PC-3 (cell line): ENCODE results near the gene CSNK2A1. TPM values are rescaled to one million over a fixed set of nuclear protein-coding genes. Genes with fewer than 3 reads are reported as not detected.

Experiments
- ATAC-seq: fragments of 200-7000 bp; cut with Tn5 transposase; 2 replicates; pipeline ENCODE4 v1.9.1; 2020; ENCODE audit warnings: mild to moderate bottlenecking, moderate library complexity
- BruUV-seq: library from RNA; stranded (reverse); fragments of 400-500 nt; replicated peaks from 2 replicates; lab custom pipeline; 2021; lab: Mats Ljungman, UMichigan
- CTCF ChIA-PET: fragments of 300-600 bp; sonication (Branson Sonifier 250); formaldehyde crosslinking; loops from one replicate; lab custom pipeline; 2022; ENCODE audit warnings: antibody characterized with exemption; lab: Charles Lee
- POLR2A ChIA-PET: fragments of 300-600 bp; sonication (Branson Sonifier 250); formaldehyde crosslinking; loops from one replicate; lab custom pipeline; 2022; ENCODE audit warnings: antibody characterized with exemption; ENCODE audit not compliant: unreplicated experiment; lab: Charles Lee
- DNase-seq: peaks from one replicate; pipeline ENCODE4 v3.0.0-alpha.2; 2015
- H2AFZ ChIP-seq: fragments of 300-600 bp; sonication (generic); 2 replicates; pipeline ENCODE4 v1.6.0; 2016; ENCODE audit warnings: antibody characterized with exemption, low read length
- H3F3A ChIP-seq: fragments of 300-600 bp; sonication (generic); one replicate; pipeline ENCODE4 v1.6.0; 2017; ENCODE audit warnings: antibody characterized with exemption, low read length, control low read depth, mild to moderate bottlenecking; ENCODE audit not compliant: unreplicated experiment
- H3K27ac ChIP-seq: fragments of 300-600 bp; sonication (generic); 2 replicates; pipeline ENCODE4 v1.5.1; 2016; ENCODE audit warnings: mild to moderate bottlenecking, low read length
- H3K27me3 ChIP-seq: fragments of 300-600 bp; sonication (generic); 2 replicates; pipeline ENCODE4 v1.6.1; 2016; ENCODE audit warnings: low read length, mixed read lengths
- H3K36me3 ChIP-seq: fragments of 300-600 bp; sonication (generic); 2 replicates; pipeline ENCODE4 v1.6.1; 2016; ENCODE audit warnings: low read depth, mixed run types, low read length, mixed read lengths
- H3K4me1 ChIP-seq: fragments of 300-600 bp; sonication (generic); 2 replicates; pipeline ENCODE4 v1.5.1; 2016; ENCODE audit warnings: low read length; ENCODE audit not compliant: insufficient read depth
- H3K4me2 ChIP-seq: fragments of 300-600 bp; sonication (generic); 2 replicates; pipeline ENCODE4 v1.6.0; 2016; ENCODE audit warnings: low read length
- H3K4me3 ChIP-seq: fragments of 300-600 bp; sonication (generic); 2 replicates; pipeline ENCODE4 v1.5.1; 2016; ENCODE audit warnings: mild to moderate bottlenecking, low read length, mixed read lengths
- H3K79me2 ChIP-seq: fragments of 300-600 bp; sonication (generic); 2 replicates; pipeline ENCODE4 v1.6.1; 2017; ENCODE audit warnings: low read length, mixed read lengths
- H3K9ac ChIP-seq: fragments of 300-600 bp; sonication (generic); 2 replicates; pipeline ENCODE4 v1.6.0; 2016; ENCODE audit warnings: mild to moderate bottlenecking, low read length
- H3K9me2 ChIP-seq: fragments of 300-600 bp; sonication (generic); replicated peaks from 2 replicates; pipeline ENCODE4 v1.6.1; 2016; ENCODE audit warnings: mixed run types, low read length, mixed read lengths
- H3K9me3 ChIP-seq: fragments of 300-600 bp; sonication (generic); 2 replicates; pipeline ENCODE4 v1.6.1; 2016; ENCODE audit warnings: low read length, mixed read lengths
- H4K20me1 ChIP-seq: fragments of 300-600 bp; sonication (generic); 2 replicates; pipeline ENCODE4 v1.6.1; 2016; ENCODE audit warnings: low read length, mixed read lengths
- EZH2 ChIP-seq: fragments of 300-600 bp; sonication (generic); IDR thresholded peaks from one replicate; pipeline ENCODE4 v1.6.1; 2017; ENCODE audit warnings: antibody characterized with exemption, mild to moderate bottlenecking, low read length; ENCODE audit not compliant: unreplicated experiment
- EZH2phosphoT487 ChIP-seq: fragments of 300-600 bp; sonication (generic); IDR thresholded peaks from 2 replicates; pipeline ENCODE4 v1.6.1; 2018; ENCODE audit warnings: mild to moderate bottlenecking, antibody characterized with exemption, low read length, borderline replicate concordance
- intact Hi-C: fragments of 100-400 bp; cut with micrococcal nuclease; formaldehyde crosslinking; loops from 2 replicates; pipeline ENCODE4 v1.9.0; 2023
- total RNA-seq: library from RNA; depleted of rRNA; stranded (reverse); fragments of >200 nt; gene quantifications from 2 replicates; pipeline ENCODE4 v1.2.3, GENCODE V29; 2014
- TF ChIP-seq, protein P1 (sequence below): fragments of 300-600 bp; sonication (generic); conservative IDR thresholded peaks from 2 replicates; pipeline ENCODE4 v1.5.1; 2017; ENCODE audit warnings: antibody characterized with exemption, low read depth, mild to moderate bottlenecking, low read length

The CSNK2A1 gene
- total RNA-seq, 1 experiment from 2014 or later = 161 TPM

DNA sequence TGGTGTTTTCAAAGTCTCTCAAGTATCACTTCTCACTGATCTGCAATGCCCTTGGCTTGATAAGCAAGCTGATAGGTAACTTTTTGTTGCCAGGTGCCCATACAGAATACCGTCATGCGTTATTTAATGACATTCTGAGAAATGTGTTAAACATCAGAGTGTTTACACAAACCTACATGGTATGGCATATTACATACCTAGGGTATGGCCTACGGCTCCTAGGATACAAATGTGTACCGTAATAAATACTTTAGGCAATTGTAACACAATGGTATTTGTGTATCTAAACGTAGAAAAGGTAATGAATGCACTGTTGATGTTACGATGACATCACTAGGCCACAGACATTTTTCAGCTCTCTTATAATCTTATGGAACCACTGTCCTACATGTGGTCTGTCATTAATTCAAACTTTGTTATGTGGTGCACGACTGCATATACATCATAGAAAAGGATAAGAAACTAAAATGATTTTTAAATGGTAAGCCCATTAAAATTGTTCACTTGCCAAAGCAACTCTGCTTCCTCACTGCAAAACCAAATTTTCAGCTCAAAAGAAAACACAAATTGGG, 35.7 kb downstream of the CSNK2A1 start:
- no peak overlapping the region for H3K4me3 ChIP-seq
- H3K9ac ChIP-seq = no peak overlapping the region
- no peak for DNase-seq
- H3K27ac ChIP-seq = no peak overlapping the region
- POLR2A ChIA-PET = no interaction called here
- no peaks in the 10 kb centered on the region for H3K9me2 ChIP-seq
- H3K9me3 ChIP-seq = no peaks in the 10 kb centered on the region
- H3K36me3 ChIP-seq = peaks cover 49% of the 10 kb centered on the region
- CTCF ChIA-PET = no interaction called here
- no peak for ATAC-seq
- H3K79me2 ChIP-seq = peaks cover 69% of the 10 kb centered on the region
- H3K27me3 ChIP-seq = no peaks in the 10 kb centered on the region
- no peak overlapping the region for H3K4me2 ChIP-seq
- H3K4me1 ChIP-seq = peaks cover 9% of the 10 kb centered on the region
- H3F3A ChIP-seq = no peaks in the 10 kb centered on the region
- intact Hi-C loops = no loop called here
- no peak overlapping the region for H2AFZ ChIP-seq
- H4K20me1 ChIP-seq = peaks cover 56% of the 10 kb centered on the region
- BruUV-seq = TSS peak; percentile 12
- TF ChIP-seq EZH2phosphoT487 = no peak
- no peak for TF ChIP-seq EZH2
- TF ChIP-seq, protein P1, sequence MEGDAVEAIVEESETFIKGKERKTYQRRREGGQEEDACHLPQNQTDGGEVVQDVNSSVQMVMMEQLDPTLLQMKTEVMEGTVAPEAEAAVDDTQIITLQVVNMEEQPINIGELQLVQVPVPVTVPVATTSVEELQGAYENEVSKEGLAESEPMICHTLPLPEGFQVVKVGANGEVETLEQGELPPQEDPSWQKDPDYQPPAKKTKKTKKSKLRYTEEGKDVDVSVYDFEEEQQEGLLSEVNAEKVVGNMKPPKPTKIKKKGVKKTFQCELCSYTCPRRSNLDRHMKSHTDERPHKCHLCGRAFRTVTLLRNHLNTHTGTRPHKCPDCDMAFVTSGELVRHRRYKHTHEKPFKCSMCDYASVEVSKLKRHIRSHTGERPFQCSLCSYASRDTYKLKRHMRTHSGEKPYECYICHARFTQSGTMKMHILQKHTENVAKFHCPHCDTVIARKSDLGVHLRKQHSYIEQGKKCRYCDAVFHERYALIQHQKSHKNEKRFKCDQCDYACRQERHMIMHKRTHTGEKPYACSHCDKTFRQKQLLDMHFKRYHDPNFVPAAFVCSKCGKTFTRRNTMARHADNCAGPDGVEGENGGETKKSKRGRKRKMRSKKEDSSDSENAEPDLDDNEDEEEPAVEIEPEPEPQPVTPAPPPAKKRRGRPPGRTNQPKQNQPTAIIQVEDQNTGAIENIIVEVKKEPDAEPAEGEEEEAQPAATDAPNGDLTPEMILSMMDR = no peak

DNA sequence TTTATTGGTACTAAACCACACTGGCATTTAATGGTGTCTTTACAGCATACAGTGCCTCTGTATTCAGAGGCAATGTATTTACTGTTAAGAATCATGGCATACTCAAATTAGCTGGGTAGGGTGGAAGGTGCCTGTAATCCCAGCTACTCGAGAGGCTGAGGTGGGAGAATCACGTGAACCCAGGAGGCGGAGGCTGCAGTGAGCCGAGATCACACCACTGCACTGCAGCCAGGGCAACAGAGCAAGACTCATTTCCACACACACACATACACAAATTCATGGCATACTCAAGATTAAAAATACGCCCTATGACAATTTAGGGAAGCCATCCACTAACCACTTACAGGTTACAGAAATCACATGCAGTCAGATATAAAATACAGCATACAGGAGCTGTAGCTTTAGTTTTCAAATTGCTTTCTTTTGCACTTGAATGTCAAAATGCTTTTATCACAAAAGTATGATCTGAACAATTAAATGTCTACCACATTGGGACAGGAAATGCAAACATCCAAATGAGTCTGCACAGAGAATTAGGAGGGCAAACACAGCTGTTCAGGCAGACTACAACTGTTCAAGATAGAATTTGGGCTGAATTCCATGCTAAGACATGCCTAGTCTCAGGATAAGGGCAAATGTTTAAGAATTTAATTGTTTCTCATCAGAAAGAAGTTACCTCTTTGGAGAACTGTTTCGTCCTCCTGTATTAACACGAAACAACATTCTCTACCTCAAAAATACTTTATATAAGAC, 36.4 kb downstream of the CSNK2A1 start:
- H3F3A ChIP-seq = no peaks in the 10 kb centered on the region
- no TSS peak for BruUV-seq
- TF ChIP-seq EZH2 (no peak), EZH2phosphoT487 (no peak)
- TF ChIP-seq, protein P1 = no peak
- no peak overlapping the region for H3K9ac ChIP-seq
- no peaks in the 10 kb centered on the region for H3K27me3 ChIP-seq
- ATAC-seq (no peak), DNase-seq (no peak)
- H3K4me3 ChIP-seq = no peak overlapping the region
- intact Hi-C loops = no loop called here
- ChIA-PET POLR2A (no interaction called here), CTCF (no interaction called here)
- peaks cover 9% of the 10 kb centered on the region for H3K4me1 ChIP-seq
- H3K27ac ChIP-seq = no peak overlapping the region
- H3K9me3 ChIP-seq = no peaks in the 10 kb centered on the region
- no peaks in the 10 kb centered on the region for H3K9me2 ChIP-seq
- H3K36me3 ChIP-seq = peaks cover 56% of the 10 kb centered on the region
- no peak overlapping the region for H2AFZ ChIP-seq
- H4K20me1 ChIP-seq = peaks cover 50% of the 10 kb centered on the region
- peaks cover 62% of the 10 kb centered on the region for H3K79me2 ChIP-seq
- H3K4me2 ChIP-seq = no peak overlapping the region

DNA sequence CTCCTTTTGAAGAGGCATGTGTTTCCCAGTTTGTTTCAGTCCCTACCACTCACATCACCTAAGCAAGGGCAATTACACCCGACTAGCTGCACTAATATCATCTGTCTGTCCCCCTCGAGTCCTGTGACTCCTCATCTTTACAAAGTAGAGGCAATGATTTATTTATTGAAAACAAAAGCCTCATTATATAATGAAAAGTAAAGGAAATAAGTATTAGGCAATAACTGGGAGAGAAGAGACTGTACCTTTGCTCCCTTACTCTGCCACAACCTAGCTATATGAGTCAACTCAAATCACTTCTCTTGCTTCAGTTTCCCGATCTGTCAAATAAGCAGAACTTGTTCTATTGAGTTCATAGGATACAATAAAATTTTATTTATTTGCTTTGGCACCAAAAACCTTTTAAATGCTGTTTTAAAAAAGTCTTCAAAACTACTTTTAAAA, 38.9 kb downstream of the CSNK2A1 start:
- H2AFZ ChIP-seq = no peak overlapping the region
- peaks cover 38% of the 10 kb centered on the region for H4K20me1 ChIP-seq
- no peak overlapping the region for H3K27ac ChIP-seq
- peak; percentile 90 for ATAC-seq
- no peak overlapping the region for H3K4me2 ChIP-seq
- TF ChIP-seq, protein P1 = no peak
- TF ChIP-seq EZH2phosphoT487 (no peak), EZH2 (no peak)
- no TSS peak for BruUV-seq
- DNase-seq = peak; percentile 44
- no peaks in the 10 kb centered on the region for H3F3A ChIP-seq
- intact Hi-C loops = no loop called here
- CTCF ChIA-PET = interaction anchor here (0.7 kb wide), 1 partner anchor 264 kb away, joined by 3 read pairs; the partner anchor contains the start of gene SLC52A3
- peaks cover 37% of the 10 kb centered on the region for H3K79me2 ChIP-seq
- no peaks in the 10 kb centered on the region for H3K27me3 ChIP-seq
- H3K4me3 ChIP-seq = no peak overlapping the region
- POLR2A ChIA-PET = no interaction called here
- peaks cover 9% of the 10 kb centered on the region for H3K4me1 ChIP-seq
- no peaks in the 10 kb centered on the region for H3K9me3 ChIP-seq
- no peaks in the 10 kb centered on the region for H3K9me2 ChIP-seq
- peaks cover 69% of the 10 kb centered on the region for H3K36me3 ChIP-seq
- no peak overlapping the region for H3K9ac ChIP-seq
